Liver (tissue), 3 donors: ENCODE measurements around the gene RAD51B.

Experiments
- CTCF ChIP-seq: fragments of 150-350 bp; IDR thresholded peaks from 2 replicates; pipeline ENCODE4 v1.5.1; 2017; ENCODE audit warnings: improper control_type of control experiment, low read depth, low read length; ENCODE audit not compliant: missing input control
- EGR1 ChIP-seq, 2 donors: IDR thresholded peaks; 2 replicates each; pipeline ENCODE4 v1.6.1; 2016 to 2018; ENCODE audit warnings: antibody characterized with exemption in 2 of 2, low read depth in 2 of 2
- MAX ChIP-seq: IDR thresholded peaks from 2 replicates; pipeline ENCODE4 v1.6.1; 2016; ENCODE audit warnings: antibody characterized with exemption
- RAD21 ChIP-seq, 2 donors: IDR thresholded peaks; 2 replicates each; pipeline ENCODE4 v1.6.1; 2016; ENCODE audit warnings: antibody characterized with exemption in 2 of 2, mild to moderate bottlenecking in 2 of 2
- REST ChIP-seq: IDR thresholded peaks from 2 replicates; pipeline ENCODE4 v1.6.1; 2016; ENCODE audit warnings: antibody characterized with exemption, mild to moderate bottlenecking
- RXRA ChIP-seq, 2 donors: IDR thresholded peaks; 2 replicates each; pipeline ENCODE4 v1.6.1; 2017 to 2018; ENCODE audit warnings: antibody characterized with exemption in 2 of 2, mild to moderate bottlenecking in 1 of 2
- TAF1 ChIP-seq: conservative IDR thresholded peaks from 2 replicates; pipeline ENCODE4 v1.6.1; 2016; ENCODE audit warnings: antibody characterized with exemption, mild to moderate bottlenecking
- YY1 ChIP-seq: IDR thresholded peaks from 2 replicates; pipeline ENCODE4 v1.6.1; 2016; ENCODE audit warnings: antibody characterized with exemption, mild to moderate bottlenecking
- TF ChIP-seq, protein P1 (sequence below): IDR thresholded peaks from 2 replicates; pipeline ENCODE4 v1.6.1; 2016; ENCODE audit warnings: antibody characterized with exemption
- donor health status: healthy.
- donor health status: healthy.

DNA sequence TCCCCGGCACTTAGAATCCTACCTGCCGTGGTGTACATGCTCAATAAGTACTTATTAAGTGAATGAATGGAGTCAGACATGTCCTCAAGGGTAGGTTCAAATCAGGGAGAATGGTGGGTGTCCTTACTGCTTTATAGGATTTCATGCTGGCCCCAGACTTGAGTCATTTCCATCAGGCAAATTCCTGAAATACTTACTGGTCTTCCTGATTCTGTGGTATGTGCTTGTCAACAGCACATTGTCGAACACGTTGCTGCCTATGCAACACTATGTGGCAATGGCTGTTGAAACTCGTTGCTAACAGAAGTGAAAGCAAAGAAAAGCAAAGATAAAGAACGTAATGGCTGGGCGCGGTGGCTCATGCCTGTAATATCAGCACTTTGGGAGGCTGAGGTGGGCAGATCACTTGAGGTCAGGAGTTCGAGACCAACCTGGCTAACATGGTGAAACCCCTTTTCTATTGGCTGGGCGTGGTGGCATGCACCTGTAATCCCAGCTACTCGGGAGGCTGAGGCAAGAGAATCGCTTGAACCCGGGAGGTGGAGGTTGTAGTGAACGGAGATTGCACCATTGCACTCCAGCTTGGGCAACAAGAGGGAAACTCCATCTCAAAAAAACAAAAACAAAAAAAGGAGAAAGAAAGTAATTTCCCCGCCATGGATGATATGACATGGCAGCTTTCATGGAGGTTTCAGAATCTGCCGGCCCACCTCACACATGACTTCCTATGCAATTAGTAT, 758.4 kb downstream of the RAD51B start:
- peak; percentile 70 for TF ChIP-seq MAX
- TF ChIP-seq REST = peak; percentile 32
- no peak for TF ChIP-seq CTCF
- TF ChIP-seq, protein P1, sequence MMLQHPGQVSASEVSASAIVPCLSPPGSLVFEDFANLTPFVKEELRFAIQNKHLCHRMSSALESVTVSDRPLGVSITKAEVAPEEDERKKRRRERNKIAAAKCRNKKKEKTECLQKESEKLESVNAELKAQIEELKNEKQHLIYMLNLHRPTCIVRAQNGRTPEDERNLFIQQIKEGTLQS = peak; percentile 89
- no peak for TF ChIP-seq TAF1
- no peak for TF ChIP-seq EGR1 (IDR thresholded peaks at IDR 0.05; ENCODE audit: low read depth in 2 of 2)
- peak; percentile 40 to 47 for TF ChIP-seq RXRA (IDR thresholded peaks at IDR 0.05)
- peak; percentile 47 to 65 for TF ChIP-seq RAD21 (IDR thresholded peaks at IDR 0.05)
- peak; percentile 81 for TF ChIP-seq YY1
